A549 treated with Hydrocortisone at 1 μM for 4 hours (cell line): ENCODE data around the gene RFPL3. TPM values are rescaled to one million over a fixed set of nuclear protein-coding genes. Genes with fewer than 3 reads are reported as not detected.

ENCODE experiments used
- total RNA-seq: library from RNA; stranded (reverse); fragments of 200-300 nt; extraction: Qiagen RNA extraction; gene quantifications from 5 replicates; pipeline ENCODE4 v1.2.3, GENCODE V29; 2022

The RFPL3 gene
- total RNA-seq: not detected in 5 replicates

DNA sequence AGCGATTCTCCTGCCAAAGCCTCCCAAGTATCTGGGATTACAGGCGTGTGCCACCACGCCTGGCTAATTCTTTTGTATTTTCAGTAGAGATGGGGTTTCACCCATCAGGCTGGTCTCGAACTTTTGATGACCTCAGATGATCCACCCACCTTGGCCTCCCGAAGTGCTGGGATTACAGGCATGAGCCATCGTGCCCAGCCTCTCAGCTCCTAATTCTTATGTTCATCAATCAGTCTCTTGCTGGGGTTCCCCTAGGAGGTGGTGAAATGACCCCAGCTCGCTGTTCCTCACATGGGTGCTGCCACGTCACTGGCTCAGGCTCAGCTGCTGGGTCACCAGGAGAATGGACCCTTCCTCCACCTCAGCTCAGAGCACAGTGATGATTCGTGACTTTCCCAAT is at the start of gene RFPL3:
Gene RFPL3, plus strand, starts transcription at position 301 of the 400 bp plus-strand sequence. CDS start 205 bp downstream, outside the sequence.

Other genes with a start within 250 kb of the RFPL3 start
- not detected in 5 replicates for gene C22orf42, start 198.6 kb upstream of the RFPL3 start, total RNA-seq
- 0.09 to 0.24 TPM (median 0.16 TPM) in 5 replicates for gene RFPL2, start 152.8 kb upstream of the RFPL3 start, total RNA-seq
- gene SLC5A4, start 102.5 kb upstream of the RFPL3 start, total RNA-seq: not detected in 5 replicates
- gene RTCB, start 54.4 kb downstream of the RFPL3 start, total RNA-seq: 74.3 to 93.2 TPM (median 77.2 TPM) in 5 replicates
- gene BPIFC, start 106.6 kb downstream of the RFPL3 start, total RNA-seq: not detected in 5 replicates
- gene FBXO7, start 116.9 kb downstream of the RFPL3 start, total RNA-seq: 69.5 to 75.3 TPM (median 71.6 TPM) in 5 replicates